Glutamatergic neuron (in vitro differentiated cells): ENCODE measurements around the gene TBC1D14. TPM values are rescaled to one million over a fixed set of nuclear protein-coding genes. Genes with fewer than 3 reads are reported as not detected.
"Not testable (repeated sequence)": the region's sequence is repeated elsewhere in the genome, so short reads cannot be mapped to it uniquely, and the experiment has no call there.

Source experiments
- DNase-seq: peaks from one replicate; pipeline ENCODE4 v3.0.0; 2022
- H3K27ac Mint-ChIP-seq: one replicate; pipeline ENCODE4 v1.8.0; 2020; ENCODE audit warnings: mild to moderate bottlenecking, mixed read lengths, inconsistent platforms; ENCODE audit not compliant: unreplicated experiment
- H3K27me3 Mint-ChIP-seq: one replicate; pipeline ENCODE4 v1.8.0; 2020; ENCODE audit warnings: mild to moderate bottlenecking, moderate library complexity, mixed read lengths, inconsistent platforms; ENCODE audit not compliant: unreplicated experiment
- H3K36me3 Mint-ChIP-seq: one replicate; pipeline ENCODE4 v1.8.0; 2020; ENCODE audit warnings: mild to moderate bottlenecking, mixed read lengths, inconsistent platforms; ENCODE audit not compliant: unreplicated experiment
- H3K4me1 Mint-ChIP-seq: one replicate; pipeline ENCODE4 v1.8.0; 2020; ENCODE audit warnings: mild to moderate bottlenecking, low read depth, mixed read lengths, inconsistent platforms; ENCODE audit not compliant: unreplicated experiment
- H3K4me3 Mint-ChIP-seq: one replicate; pipeline ENCODE4 v1.8.0; 2020; ENCODE audit warnings: mild to moderate bottlenecking, mixed read lengths, inconsistent platforms; ENCODE audit not compliant: unreplicated experiment
- H3K9me3 Mint-ChIP-seq: one replicate; pipeline ENCODE4 v1.8.0; 2020; ENCODE audit warnings: mild to moderate bottlenecking, moderate library complexity, mixed read lengths, inconsistent platforms; ENCODE audit not compliant: unreplicated experiment
- total RNA-seq: library from RNA; stranded (reverse); fragmentation: NEBNext Ultra II Directional; extraction: Animal tissue kit (Norgen Biotek cat#: 25700); gene quantifications from one replicate; pipeline ENCODE4 v1.2.1, GENCODE V29; 2021; ENCODE audit not compliant: unreplicated experiment
- TF ChIP-seq, protein P1 (sequence below): fragments of 200-600 bp; sonication (generic); IDR thresholded peaks from one replicate; pipeline ENCODE4 v1.5.0; 2021; ENCODE audit not compliant: partially characterized antibody, unreplicated experiment

TBC1D14 gene
- total RNA-seq, 1 donor from 2014 or later = 82.2 TPM

DNA sequence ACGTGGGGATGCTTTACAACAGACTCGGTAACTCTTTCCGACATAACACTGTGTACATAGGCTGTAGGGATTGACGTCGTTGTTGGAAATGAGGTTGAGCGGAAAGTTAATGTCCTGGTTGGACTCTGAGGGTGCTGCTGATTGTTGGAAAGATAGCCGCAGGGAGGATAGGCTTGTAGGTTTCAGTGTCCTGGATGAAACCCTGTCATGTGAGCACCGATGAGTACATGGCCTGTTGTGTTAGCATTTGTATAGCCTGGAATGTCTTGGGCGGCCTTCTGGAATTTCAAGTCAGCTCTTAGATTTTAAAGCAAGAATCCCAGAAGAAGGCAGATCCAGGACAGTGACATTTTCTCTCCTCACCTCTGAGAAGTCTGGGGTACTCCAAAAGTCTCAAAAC lies 63.3 kb downstream of the TBC1D14 start:
- Mint-ChIP-seq H3K4me1 (peaks cover 16% of the 10 kb centered on the region), H3K4me3 (no peak overlapping the region), H3K27ac (peak overlapping the region; percentile 22), H3K27me3 (peaks cover 2% of the 10 kb centered on the region), H3K36me3 (peaks cover 9% of the 10 kb centered on the region), H3K9me3 (peaks cover 8% of the 10 kb centered on the region)
- TF ChIP-seq, protein P1, sequence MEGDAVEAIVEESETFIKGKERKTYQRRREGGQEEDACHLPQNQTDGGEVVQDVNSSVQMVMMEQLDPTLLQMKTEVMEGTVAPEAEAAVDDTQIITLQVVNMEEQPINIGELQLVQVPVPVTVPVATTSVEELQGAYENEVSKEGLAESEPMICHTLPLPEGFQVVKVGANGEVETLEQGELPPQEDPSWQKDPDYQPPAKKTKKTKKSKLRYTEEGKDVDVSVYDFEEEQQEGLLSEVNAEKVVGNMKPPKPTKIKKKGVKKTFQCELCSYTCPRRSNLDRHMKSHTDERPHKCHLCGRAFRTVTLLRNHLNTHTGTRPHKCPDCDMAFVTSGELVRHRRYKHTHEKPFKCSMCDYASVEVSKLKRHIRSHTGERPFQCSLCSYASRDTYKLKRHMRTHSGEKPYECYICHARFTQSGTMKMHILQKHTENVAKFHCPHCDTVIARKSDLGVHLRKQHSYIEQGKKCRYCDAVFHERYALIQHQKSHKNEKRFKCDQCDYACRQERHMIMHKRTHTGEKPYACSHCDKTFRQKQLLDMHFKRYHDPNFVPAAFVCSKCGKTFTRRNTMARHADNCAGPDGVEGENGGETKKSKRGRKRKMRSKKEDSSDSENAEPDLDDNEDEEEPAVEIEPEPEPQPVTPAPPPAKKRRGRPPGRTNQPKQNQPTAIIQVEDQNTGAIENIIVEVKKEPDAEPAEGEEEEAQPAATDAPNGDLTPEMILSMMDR = no peak
- DNase-seq = no peak

DNA sequence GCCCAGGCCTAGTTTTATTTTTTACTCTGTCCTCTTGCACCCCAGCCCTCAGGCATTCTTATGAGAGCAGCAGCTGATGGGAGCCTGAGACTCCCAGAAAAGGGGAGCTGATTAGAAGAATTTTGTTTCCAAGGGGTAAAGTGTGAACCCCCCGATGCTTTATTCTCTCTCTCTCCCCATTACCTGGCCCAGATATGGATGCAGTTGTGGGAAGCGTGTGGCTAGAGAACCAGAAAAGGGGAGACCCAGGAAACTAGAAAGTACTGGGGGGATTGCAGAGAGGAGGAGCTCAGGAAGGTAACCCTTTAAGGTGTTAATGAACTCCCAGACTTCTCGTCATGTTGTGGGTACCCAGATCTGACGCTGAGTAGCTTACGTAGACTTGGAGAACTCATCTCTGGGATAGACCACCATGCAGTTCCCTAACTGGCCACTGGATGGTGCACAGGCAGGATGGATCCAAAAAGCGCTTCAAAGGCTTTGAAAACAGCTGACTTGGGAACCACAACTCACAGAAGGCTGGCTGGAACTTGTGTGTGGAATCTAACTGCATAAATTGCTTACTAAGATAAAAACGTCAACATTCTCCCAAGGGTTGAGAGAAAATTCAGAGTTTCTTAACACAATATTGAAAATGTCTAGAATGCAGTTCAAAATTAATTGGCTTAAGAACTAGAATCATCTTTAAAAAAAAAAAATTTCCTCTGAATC lies 64.7 kb downstream of the TBC1D14 start:
- H3K4me3 Mint-ChIP-seq = no peak overlapping the region
- H3K27me3 Mint-ChIP-seq = peaks cover 2% of the 10 kb centered on the region
- peaks cover 19% of the 10 kb centered on the region for H3K4me1 Mint-ChIP-seq
- peaks cover 8% of the 10 kb centered on the region for H3K9me3 Mint-ChIP-seq
- DNase-seq = peak; percentile 92
- H3K36me3 Mint-ChIP-seq = peaks cover 9% of the 10 kb centered on the region
- TF ChIP-seq, protein P1 = peak; percentile 97
- H3K27ac Mint-ChIP-seq = peak overlapping the region; percentile 59

DNA sequence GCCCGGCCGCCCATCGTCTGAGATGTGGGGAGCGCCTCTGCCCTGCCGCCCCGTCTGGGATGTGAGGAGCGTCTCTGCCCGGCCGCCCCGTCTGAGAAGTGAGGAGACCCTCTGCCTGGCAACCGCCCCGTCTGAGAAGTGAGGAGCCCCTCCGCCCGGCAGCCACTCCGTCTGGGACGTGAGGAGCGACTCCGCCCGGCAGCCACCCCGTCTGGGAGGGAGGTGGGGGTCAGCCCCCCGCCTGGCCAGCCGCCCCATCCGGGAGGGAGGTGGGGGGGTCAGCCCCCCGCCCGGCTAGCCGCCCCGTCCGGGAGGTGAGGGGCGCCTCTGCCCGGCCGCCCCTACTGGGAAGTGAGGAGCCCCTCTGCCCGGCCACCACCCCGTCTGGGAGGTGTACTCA lies 68.2 kb downstream of the TBC1D14 start:
- not testable (repeated sequence) for H3K4me3 Mint-ChIP-seq

DNA sequence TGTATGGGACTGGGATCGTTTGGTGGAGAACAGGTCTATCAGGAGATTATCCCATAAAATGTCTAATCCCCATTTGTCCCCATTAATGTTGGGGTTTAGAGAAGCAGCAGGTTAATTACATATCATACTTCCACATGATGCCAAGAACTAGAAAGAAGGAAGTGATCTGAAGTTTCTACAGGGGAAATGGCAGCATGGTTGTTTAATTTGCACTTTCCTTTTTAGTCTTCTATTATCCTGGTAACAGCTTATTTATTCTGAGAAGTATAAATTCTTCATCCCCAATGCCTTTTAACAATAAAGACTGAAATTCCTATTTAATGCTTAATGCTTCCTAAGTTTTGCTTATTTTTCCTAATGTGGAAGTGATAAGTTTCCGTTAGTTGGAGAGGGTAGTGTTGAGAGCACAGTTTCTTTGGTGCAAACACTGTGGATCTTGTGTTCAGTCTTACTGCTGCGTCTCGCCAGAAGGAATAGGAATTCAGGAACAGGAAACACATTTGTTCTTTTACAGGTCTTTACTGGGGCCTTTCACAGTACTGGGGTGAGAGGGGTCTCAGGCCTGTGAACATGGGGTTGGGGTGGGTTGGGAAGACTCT lies 74.0 kb downstream of the TBC1D14 start:
- peak overlapping the region; percentile 53 for H3K27ac Mint-ChIP-seq
- TF ChIP-seq, protein P1 = no peak
- DNase-seq = no peak
- H3K27me3 Mint-ChIP-seq = peaks cover 8% of the 10 kb centered on the region
- H3K4me1 Mint-ChIP-seq = peaks cover 40% of the 10 kb centered on the region
- H3K4me3 Mint-ChIP-seq = peak overlapping the region; percentile 54
- H3K9me3 Mint-ChIP-seq = peaks cover 8% of the 10 kb centered on the region
- H3K36me3 Mint-ChIP-seq = peaks cover 6% of the 10 kb centered on the region

More for the DNA sequence above, 68.2 kb downstream of the TBC1D14 start:
- not testable (repeated sequence) for DNase-seq, H3K27ac Mint-ChIP-seq, H3K27me3 Mint-ChIP-seq, H3K9me3 Mint-ChIP-seq, H3K4me1 Mint-ChIP-seq
- H3K36me3 Mint-ChIP-seq = peaks cover 15% of the 10 kb centered on the region

DNA sequence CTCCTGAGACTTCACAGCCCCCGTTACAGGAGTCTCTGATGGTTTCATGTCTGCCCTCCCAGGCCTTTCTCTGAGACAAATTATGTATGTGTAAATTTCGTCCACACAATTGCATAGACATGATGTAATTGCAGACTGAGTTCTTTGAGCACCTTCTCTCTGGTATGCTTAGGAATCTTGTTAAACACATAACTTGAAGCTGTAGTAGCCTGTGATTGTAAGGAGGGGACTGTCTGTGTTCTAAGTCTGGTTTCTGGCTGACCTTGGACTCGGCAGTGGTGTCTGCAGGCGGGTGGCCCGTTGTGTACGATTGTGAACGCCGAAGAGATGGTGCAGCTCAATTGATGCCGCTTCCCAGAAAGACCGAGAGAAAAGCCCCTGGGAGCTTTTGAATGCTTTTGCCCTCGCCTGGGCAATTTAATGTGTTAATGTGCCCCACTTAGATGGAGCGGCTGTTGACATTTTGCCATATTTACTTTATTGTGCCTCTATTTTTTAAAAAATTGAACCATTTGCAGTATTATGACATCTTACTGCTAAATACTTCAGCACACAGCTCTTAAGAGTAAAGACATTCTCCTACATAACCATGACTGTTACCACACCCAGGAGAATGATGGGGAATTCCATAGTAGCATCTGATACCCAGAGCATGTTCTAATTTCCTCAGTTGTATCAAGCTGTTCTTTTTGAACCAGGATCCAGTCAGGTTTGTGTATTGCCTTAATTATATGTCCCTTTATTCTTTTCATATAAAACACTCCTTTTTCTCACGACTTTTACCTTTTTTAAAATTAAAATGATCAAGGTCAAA lies 75.2 kb downstream of the TBC1D14 start:
- Mint-ChIP-seq H3K27ac (peak overlapping the region; percentile 93), H3K36me3 (peaks cover 6% of the 10 kb centered on the region), H3K9me3 (peaks cover 8% of the 10 kb centered on the region), H3K27me3 (peaks cover 8% of the 10 kb centered on the region), H3K4me3 (peak overlapping the region; percentile 89), H3K4me1 (peaks cover 48% of the 10 kb centered on the region)
- TF ChIP-seq, protein P1 = no peak
- peak; percentile 52 for DNase-seq
